Nephron (organoid): Measurements from ENCODE around the gene TMEM164.

Experiments used
- H3K27ac Mint-ChIP-seq, 3 experiments: 2 replicates each; pipeline ENCODE4 v1.8.0; 2020; ENCODE audit warnings: mixed read lengths in 3 of 3, mild to moderate bottlenecking in 2 of 3, moderate library complexity in 1 of 3
- H3K27me3 Mint-ChIP-seq: 2 replicates; pipeline ENCODE4 v1.8.0; 2021; ENCODE audit warnings: low read depth, mild to moderate bottlenecking, moderate library complexity, mixed read lengths
- H3K36me3 Mint-ChIP-seq: 2 replicates; pipeline ENCODE4 v1.8.0; 2020; ENCODE audit warnings: low read depth, mixed read lengths
- H3K4me1 Mint-ChIP-seq: 2 replicates; pipeline ENCODE4 v1.8.0; 2020; ENCODE audit warnings: mixed read lengths
- H3K4me3 Mint-ChIP-seq, 3 experiments: 2 replicates each; pipeline ENCODE4 v1.8.0; 2020; ENCODE audit warnings: mild to moderate bottlenecking in 3 of 3, mixed read lengths in 3 of 3, moderate library complexity in 2 of 3
- H3K9me3 Mint-ChIP-seq: 2 replicates; pipeline ENCODE4 v1.8.0; 2020; ENCODE audit warnings: mixed read lengths
- CTCF ChIP-seq, 3 experiments: fragments of 200-600 bp; sonication (generic); IDR thresholded peaks; one replicate each; pipeline ENCODE4 v1.5.0; 2021; ENCODE audit warnings: antibody characterized with exemption in 3 of 3; ENCODE audit not compliant: unreplicated experiment in 3 of 3

The TMEM164 gene

GRCh38 chrX:110171442-110171841 lies 168.5 kb downstream of the TMEM164 start:
- no peak overlapping the region for H3K4me3 Mint-ChIP-seq
- no peaks in the 10 kb centered on the region for H3K27me3 Mint-ChIP-seq
- no peak overlapping the region for H3K27ac Mint-ChIP-seq
- no peaks in the 10 kb centered on the region for H3K9me3 Mint-ChIP-seq
- TF ChIP-seq CTCF (IDR thresholded peaks at IDR 0.05; ENCODE audit: unreplicated experiment in 3 of 3): no peak
- H3K4me1 Mint-ChIP-seq: no peaks in the 10 kb centered on the region
- H3K36me3 Mint-ChIP-seq: peaks cover 55% of the 10 kb centered on the region

- no peak overlapping the region for H3K27ac Mint-ChIP-seq
- H3K4me3 Mint-ChIP-seq: no peak overlapping the region
- H3K4me1 Mint-ChIP-seq: no peaks in the 10 kb centered on the region
- H3K36me3 Mint-ChIP-seq: peaks cover 63% of the 10 kb centered on the region
- no peaks in the 10 kb centered on the region for H3K27me3 Mint-ChIP-seq
- no peak for TF ChIP-seq CTCF (IDR thresholded peaks at IDR 0.05; ENCODE audit: unreplicated experiment in 3 of 3)
- no peaks in the 10 kb centered on the region for H3K9me3 Mint-ChIP-seq
Measured at GRCh38 chrX:110172215-110172614, 169.3 kb downstream of the TMEM164 start.

GRCh38 chrX:110173192-110174175 lies 170.6 kb downstream of the TMEM164 start:
- H3K4me1 Mint-ChIP-seq: no peaks in the 10 kb centered on the region
- H3K36me3 Mint-ChIP-seq: peaks cover 65% of the 10 kb centered on the region
- H3K27me3 Mint-ChIP-seq: no peaks in the 10 kb centered on the region

GRCh38 chrX:110175146-110175545 lies 172.2 kb downstream of the TMEM164 start:
- Mint-ChIP-seq H3K27me3 (no peaks in the 10 kb centered on the region), H3K4me1 (no peaks in the 10 kb centered on the region), H3K27ac (no peak overlapping the region), H3K4me3 (no peak overlapping the region), H3K9me3 (no peaks in the 10 kb centered on the region), H3K36me3 (peaks cover 61% of the 10 kb centered on the region)
- no peak for TF ChIP-seq CTCF (IDR thresholded peaks at IDR 0.05; ENCODE audit: unreplicated experiment in 3 of 3)

More at GRCh38 chrX:110173192-110174175, 170.6 kb downstream of the TMEM164 start:
- Mint-ChIP-seq H3K27ac (no peak overlapping the region), H3K9me3 (no peaks in the 10 kb centered on the region), H3K4me3 (no peak overlapping the region)
- TF ChIP-seq CTCF (IDR thresholded peaks at IDR 0.05; ENCODE audit: unreplicated experiment in 3 of 3): no peak

GRCh38 chrX:110175696-110176095 lies 172.8 kb downstream of the TMEM164 start:
- Mint-ChIP-seq H3K4me1 (peaks cover 3% of the 10 kb centered on the region), H3K9me3 (no peaks in the 10 kb centered on the region), H3K27me3 (no peaks in the 10 kb centered on the region), H3K27ac (no peak overlapping the region), H3K4me3 (no peak overlapping the region), H3K36me3 (peaks cover 61% of the 10 kb centered on the region)
- no peak for TF ChIP-seq CTCF (IDR thresholded peaks at IDR 0.05; ENCODE audit: unreplicated experiment in 3 of 3)
